Brain microvascular endothelial cell (primary cell): ENCODE data around the gene RIN3.

ENCODE experiments used
- DNase-seq: peaks from one replicate; pipeline ENCODE4 v3.0.0-alpha.2; 2020
- H3K27ac ChIP-seq: fragments of 250-450 bp; sonication (Bioruptor Pico); 2 replicates; pipeline ENCODE4 v1.5.1; 2020; ENCODE audit warnings: mild to moderate bottlenecking, moderate library complexity
- H3K27me3 ChIP-seq: fragments of 250-450 bp; sonication (Bioruptor Pico); replicated peaks from 2 replicates; pipeline ENCODE4 v1.5.1; 2020; ENCODE audit warnings: mild to moderate bottlenecking
- H3K36me3 ChIP-seq: fragments of 250-450 bp; sonication (Bioruptor Pico); replicated peaks from 2 replicates; pipeline ENCODE4 v1.5.1; 2020; ENCODE audit warnings: mild to moderate bottlenecking
- H3K4me3 ChIP-seq: 2 replicates; pipeline ENCODE4 v1.5.1; 2011; ENCODE audit warnings: low read depth, mild to moderate bottlenecking, control low read depth, low read length, moderate library complexity
- CTCF ChIP-seq: IDR thresholded peaks from 2 replicates; pipeline ENCODE4 v1.5.1; 2011; ENCODE audit warnings: low read depth, mild to moderate bottlenecking, moderate library complexity, low read length, control low read depth, inconsistent platforms; ENCODE audit errors: missing control alignments
- in situ Hi-C: cut with HindIII; loops from 2 replicates; pipeline ENCODE4 v1.10.0; 2017; ENCODE audit warnings: low sequenced_read_pairs, low pct_ligation_motif_present

Gene RIN3

DNA sequence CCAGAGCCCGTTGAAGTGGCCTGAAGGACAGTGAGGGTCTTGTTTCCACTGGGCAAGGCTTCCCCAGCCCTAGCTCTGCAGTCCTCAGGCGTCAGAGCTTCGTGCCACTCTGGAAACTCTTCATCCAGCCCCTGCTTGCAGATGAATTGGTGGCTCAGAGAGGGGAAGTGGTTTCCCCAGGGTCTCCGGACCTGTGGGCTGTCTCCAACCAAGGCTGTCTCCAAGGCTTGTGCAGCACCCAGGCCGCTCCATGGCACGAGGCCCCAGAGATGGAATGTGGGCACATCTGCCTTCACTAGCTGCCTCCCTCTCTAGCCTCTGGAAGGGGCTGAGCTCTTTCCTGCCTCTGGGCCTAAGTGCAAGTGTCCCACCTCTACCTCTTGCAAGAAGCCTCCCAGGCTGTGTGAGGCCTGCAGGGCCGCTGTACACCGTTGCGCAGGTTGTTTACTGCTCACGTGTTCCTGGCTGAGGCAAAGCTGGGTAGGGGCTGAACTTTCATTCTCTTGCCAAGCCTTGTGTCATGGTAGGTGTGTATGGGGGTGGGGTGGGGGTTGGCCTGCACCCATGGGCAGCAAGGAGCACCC lies 11.1 kb downstream of the RIN3 start:
- no peak overlapping the region for H3K27ac ChIP-seq
- no peak for TF ChIP-seq CTCF
- no peaks in the 10 kb centered on the region for H3K36me3 ChIP-seq
- in situ Hi-C loops: no loop called here
- no peak for DNase-seq
- H3K27me3 ChIP-seq: no peaks in the 10 kb centered on the region
- H3K4me3 ChIP-seq: no peak overlapping the region

- Histone ChIP-seq H3K36me3 (no peaks in the 10 kb centered on the region), H3K27me3 (no peaks in the 10 kb centered on the region), H3K27ac (no peak overlapping the region), H3K4me3 (no peak overlapping the region)
- in situ Hi-C loops: no loop called here
- no peak for DNase-seq
- no peak for TF ChIP-seq CTCF
Measured at GRCh38 chr14:92525322-92526095, 11.9 kb downstream of the RIN3 start.

DNA sequence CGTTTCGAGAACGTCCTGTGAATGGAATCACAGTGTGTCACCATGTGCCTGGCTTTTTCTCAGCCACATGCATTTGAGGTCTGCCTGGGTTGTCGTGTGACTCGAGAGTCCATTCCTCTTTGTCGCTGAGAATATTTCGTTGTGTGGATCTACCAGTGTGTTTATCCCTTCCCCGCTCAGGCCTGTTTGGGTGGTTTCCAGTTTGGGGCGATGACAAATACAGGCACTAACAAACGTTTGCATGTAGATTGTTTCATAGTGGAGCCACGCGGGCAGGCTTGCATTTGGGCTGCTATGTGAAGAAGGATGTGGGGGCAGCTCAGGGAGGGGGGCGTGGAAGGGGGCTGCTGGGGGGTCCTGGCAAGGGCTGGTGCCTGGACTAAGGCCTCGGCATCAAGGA lies 14.1 kb downstream of the RIN3 start:
- no peak for DNase-seq
- no peaks in the 10 kb centered on the region for H3K27me3 ChIP-seq
- H3K4me3 ChIP-seq: no peak overlapping the region
- H3K27ac ChIP-seq: no peak overlapping the region
- in situ Hi-C loops: no loop called here
- no peak for TF ChIP-seq CTCF
- H3K36me3 ChIP-seq: no peaks in the 10 kb centered on the region

GRCh38 chr14:92528486-92529100 lies 15.0 kb downstream of the RIN3 start:
- Histone ChIP-seq H3K4me3 (no peak overlapping the region), H3K27me3 (no peaks in the 10 kb centered on the region), H3K36me3 (no peaks in the 10 kb centered on the region), H3K27ac (no peak overlapping the region)
- DNase-seq: no peak
- TF ChIP-seq CTCF: no peak
- in situ Hi-C loops: no loop called here

- no peak for DNase-seq
- H3K36me3 ChIP-seq: no peaks in the 10 kb centered on the region
- no peak overlapping the region for H3K27ac ChIP-seq
- H3K27me3 ChIP-seq: no peaks in the 10 kb centered on the region
- in situ Hi-C loops: no loop called here
- no peak for TF ChIP-seq CTCF
- no peak overlapping the region for H3K4me3 ChIP-seq
Measured at GRCh38 chr14:92529903-92530302, 16.3 kb downstream of the RIN3 start.
